Activated CD4-positive, alpha-beta memory T cell treated with anti-CD3 and anti-CD28 coated beads, Interleukin-2, amount 10 ng/mL, durations not matched to agents 7 days and 5 days (primary cell): ENCODE data around the gene IQCH. TPM values are rescaled to one million over a fixed set of nuclear protein-coding genes. Genes with fewer than 3 reads are reported as not detected.

ENCODE experiments used
- CTCF ChIA-PET: fragments of 350-600 bp; sonication (Branson Sonifier 250); formaldehyde crosslinking; loops from one replicate; lab custom pipeline; 2021; ENCODE audit warnings: antibody characterized with exemption, inconsistent platforms; lab: Charles Lee
- POLR2A ChIA-PET: fragments of 350-600 bp; sonication (Branson Sonifier 250); formaldehyde crosslinking; loops from one replicate; lab custom pipeline; 2021; ENCODE audit warnings: antibody characterized with exemption; lab: Charles Lee
- DNase-seq: peaks from one replicate; pipeline ENCODE4 v3.0.0-alpha.2; 2020
- H3K27ac Mint-ChIP-seq: one replicate; pipeline ENCODE4 v1.8.0; 2021; ENCODE audit warnings: mild to moderate bottlenecking, mixed read lengths
- H3K27me3 Mint-ChIP-seq: one replicate; pipeline ENCODE4 v1.8.0; 2021; ENCODE audit warnings: mixed read lengths
- H3K36me3 Mint-ChIP-seq: one replicate; pipeline ENCODE4 v1.8.0; 2021; ENCODE audit warnings: low read depth, mixed read lengths
- H3K4me1 Mint-ChIP-seq: one replicate; pipeline ENCODE4 v1.8.0; 2021; ENCODE audit warnings: mixed read lengths
- H3K4me3 Mint-ChIP-seq: one replicate; pipeline ENCODE4 v1.8.0; 2021; ENCODE audit warnings: mild to moderate bottlenecking, mixed read lengths
- H3K9me3 Mint-ChIP-seq: one replicate; pipeline ENCODE4 v1.8.0; 2021; ENCODE audit warnings: mixed read lengths
- total RNA-seq, 2 experiments: library from RNA; stranded (reverse); gene quantifications; one replicate each; pipeline ENCODE4 v1.2.3, GENCODE V29; 2021

Gene IQCH
- total RNA-seq, 2 experiments from 2014 or later, result 0.78 to 0.98 TPM

GRCh38 chr15:67534360-67534759 lies 279.8 kb downstream of the IQCH start:
- ChIA-PET CTCF (no interaction called here), POLR2A (interaction anchor here (0.9 kb wide), 1 partner anchor 13 kb away, joined by 3 read pairs; no protein-coding TSS in a partner anchor)
- DNase-seq, result no peak
- H3K27ac Mint-ChIP-seq, result no peak overlapping the region
- no peaks in the 10 kb centered on the region for H3K9me3 Mint-ChIP-seq
- H3K36me3 Mint-ChIP-seq, result no peaks in the 10 kb centered on the region
- peaks cover 17% of the 10 kb centered on the region for H3K27me3 Mint-ChIP-seq
- H3K4me1 Mint-ChIP-seq, result peaks cover 14% of the 10 kb centered on the region
- no peak overlapping the region for H3K4me3 Mint-ChIP-seq

GRCh38 chr15:67537771-67538170 lies 283.2 kb downstream of the IQCH start:
- CTCF ChIA-PET, result no interaction called here
- Mint-ChIP-seq H3K9me3 (no peaks in the 10 kb centered on the region), H3K4me3 (no peak overlapping the region), H3K27ac (no peak overlapping the region), H3K4me1 (peaks cover 32% of the 10 kb centered on the region), H3K27me3 (peaks cover 17% of the 10 kb centered on the region), H3K36me3 (peaks cover 8% of the 10 kb centered on the region)
- no peak for DNase-seq
- POLR2A ChIA-PET, result interaction anchor here (1.6 kb wide), 1 partner anchor 17 kb away, joined by 8 read pairs; the partner anchor contains the start of gene C15orf61

- POLR2A ChIA-PET, result interaction anchor here (0.6 to 1.9 kb wide), 13 partner anchors 10 to 734 kb away, joined by 3 to 24 read pairs (median 3); partner anchors contain the start of genes AAGAB, C15orf61, CLN6 and FEM1B
- H3K27me3 Mint-ChIP-seq, result peaks cover 5% of the 10 kb centered on the region
- H3K27ac Mint-ChIP-seq, result peak within 1 kb of the TSS; percentile 88
- DNase-seq, result peak; percentile 85
- peaks cover 24% of the 10 kb centered on the region for H3K36me3 Mint-ChIP-seq
- H3K4me1 Mint-ChIP-seq, result peaks cover 52% of the 10 kb centered on the region
- H3K9me3 Mint-ChIP-seq, result no peaks in the 10 kb centered on the region
- CTCF ChIA-PET, result interaction anchor here (0.7 to 1.3 kb wide), 3 partner anchors 10 to 1044 kb away, joined by 4 to 5 read pairs (median 5); no protein-coding TSS in a partner anchor
- H3K4me3 Mint-ChIP-seq, result peak within 1 kb of the TSS; percentile 89
Observed at GRCh38 chr15:67542420-67543347, 288.1 kb downstream of the IQCH start, which contains the start of gene MAP2K5. Gene MAP2K5, plus strand, starts transcription at chr15:67542703. Its CDS starts 633 bp downstream, at chr15:67543336.

GRCh38 chr15:67543348-67543718 lies 288.7 kb downstream of the IQCH start:
- no peaks in the 10 kb centered on the region for H3K9me3 Mint-ChIP-seq
- peaks cover 49% of the 10 kb centered on the region for H3K4me1 Mint-ChIP-seq
- no peaks in the 10 kb centered on the region for H3K27me3 Mint-ChIP-seq
- CTCF ChIA-PET, result no interaction called here
- DNase-seq, result no peak
- H3K27ac Mint-ChIP-seq, result no peak overlapping the region
- H3K36me3 Mint-ChIP-seq, result peaks cover 26% of the 10 kb centered on the region
- POLR2A ChIA-PET, result interaction anchor here (1.2 to 1.9 kb wide), 2 partner anchors 17 to 734 kb away, joined by 3 to 6 read pairs; partner anchors contain the start of gene FEM1B
- peak overlapping the region; percentile 87 for H3K4me3 Mint-ChIP-seq

DNA sequence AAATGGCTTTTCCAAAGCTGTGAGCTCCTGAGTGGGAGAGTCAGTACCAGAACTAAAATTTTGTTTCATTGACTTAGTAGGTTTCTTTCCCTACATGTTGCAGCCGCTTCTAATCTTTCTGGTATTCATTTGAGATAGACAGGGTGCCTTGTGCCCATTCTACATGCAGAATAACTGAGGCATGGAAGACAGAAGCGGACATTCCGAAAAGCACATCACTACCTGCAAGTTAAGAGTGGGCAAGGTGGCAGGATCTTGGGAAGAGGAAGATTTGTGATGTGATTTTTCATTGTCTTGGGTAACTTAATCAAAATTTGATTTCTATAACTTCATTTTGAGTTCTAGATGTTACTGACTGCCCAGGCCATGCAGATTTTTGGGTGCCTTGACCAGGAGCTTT lies 289.9 kb downstream of the IQCH start:
- H3K9me3 Mint-ChIP-seq, result no peaks in the 10 kb centered on the region
- POLR2A ChIA-PET, result interaction anchor here (1.2 kb wide), 1 partner anchor 16 kb away, joined by 3 read pairs; no protein-coding TSS in a partner anchor
- peaks cover 39% of the 10 kb centered on the region for H3K4me1 Mint-ChIP-seq
- DNase-seq, result no peak
- CTCF ChIA-PET, result no interaction called here
- H3K27me3 Mint-ChIP-seq, result no peaks in the 10 kb centered on the region
- H3K27ac Mint-ChIP-seq, result no peak overlapping the region
- peaks cover 26% of the 10 kb centered on the region for H3K36me3 Mint-ChIP-seq
- no peak overlapping the region for H3K4me3 Mint-ChIP-seq

GRCh38 chr15:67545864-67546263 lies 291.3 kb downstream of the IQCH start:
- Mint-ChIP-seq H3K4me1 (peaks cover 28% of the 10 kb centered on the region), H3K27ac (no peak overlapping the region), H3K36me3 (peaks cover 31% of the 10 kb centered on the region), H3K9me3 (no peaks in the 10 kb centered on the region), H3K4me3 (no peak overlapping the region), H3K27me3 (no peaks in the 10 kb centered on the region)
- DNase-seq, result no peak
- ChIA-PET CTCF (no interaction called here), POLR2A (no interaction called here)

GRCh38 chr15:67547064-67547463 lies 292.5 kb downstream of the IQCH start:
- CTCF ChIA-PET, result no interaction called here
- Mint-ChIP-seq H3K4me1 (peaks cover 22% of the 10 kb centered on the region), H3K4me3 (no peak overlapping the region), H3K27me3 (no peaks in the 10 kb centered on the region), H3K36me3 (peaks cover 24% of the 10 kb centered on the region), H3K9me3 (no peaks in the 10 kb centered on the region), H3K27ac (no peak overlapping the region)
- POLR2A ChIA-PET, result no interaction called here
- no peak for DNase-seq

GRCh38 chr15:67547836-67548235 lies 293.2 kb downstream of the IQCH start:
- H3K27ac Mint-ChIP-seq, result no peak overlapping the region
- peaks cover 23% of the 10 kb centered on the region for H3K36me3 Mint-ChIP-seq
- ChIA-PET CTCF (no interaction called here), POLR2A (no interaction called here)
- no peak for DNase-seq
- no peaks in the 10 kb centered on the region for H3K27me3 Mint-ChIP-seq
- H3K9me3 Mint-ChIP-seq, result no peaks in the 10 kb centered on the region
- peaks cover 22% of the 10 kb centered on the region for H3K4me1 Mint-ChIP-seq
- H3K4me3 Mint-ChIP-seq, result no peak overlapping the region

- Mint-ChIP-seq H3K4me3 (no peak overlapping the region), H3K36me3 (peaks cover 23% of the 10 kb centered on the region), H3K9me3 (no peaks in the 10 kb centered on the region), H3K4me1 (peaks cover 18% of the 10 kb centered on the region), H3K27me3 (no peaks in the 10 kb centered on the region), H3K27ac (no peak overlapping the region)
- POLR2A ChIA-PET, result no interaction called here
- DNase-seq, result no peak
- CTCF ChIA-PET, result interaction anchor here (1.3 kb wide), 1 partner anchor 47 kb away, joined by 4 read pairs; no protein-coding TSS in a partner anchor
Observed at GRCh38 chr15:67548236-67548852, 293.8 kb downstream of the IQCH start.

- H3K4me3 Mint-ChIP-seq, result no peak overlapping the region
- H3K4me1 Mint-ChIP-seq, result peaks cover 11% of the 10 kb centered on the region
- H3K27me3 Mint-ChIP-seq, result no peaks in the 10 kb centered on the region
- no peak overlapping the region for H3K27ac Mint-ChIP-seq
- H3K9me3 Mint-ChIP-seq, result no peaks in the 10 kb centered on the region
- peaks cover 23% of the 10 kb centered on the region for H3K36me3 Mint-ChIP-seq
- ChIA-PET POLR2A (no interaction called here), CTCF (interaction anchor here (1.3 kb wide), 1 partner anchor 48 kb away, joined by 4 read pairs; no protein-coding TSS in a partner anchor)
- DNase-seq, result no peak
Observed at GRCh38 chr15:67548862-67549651, 294.5 kb downstream of the IQCH start.

DNA sequence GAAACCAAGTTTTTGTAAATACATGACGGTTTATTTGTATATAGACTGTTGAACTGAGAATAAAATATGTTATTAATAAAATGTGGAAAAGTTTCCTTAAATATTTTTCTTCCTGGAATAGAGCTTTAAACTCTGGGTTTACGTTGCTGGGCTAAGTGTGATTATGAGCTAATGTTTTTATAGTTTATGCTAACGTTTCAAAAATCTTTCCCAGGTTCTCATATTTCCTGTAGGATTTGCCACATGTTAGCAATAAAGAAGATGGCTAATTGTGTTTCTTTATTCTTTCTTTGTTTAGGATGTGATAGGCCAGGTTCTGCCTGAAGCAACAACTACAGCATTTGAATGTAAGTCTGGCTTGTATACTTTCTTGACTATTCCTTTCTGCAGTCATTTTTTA lies 295.1 kb downstream of the IQCH start:
- H3K4me1 Mint-ChIP-seq, result peaks cover 4% of the 10 kb centered on the region
- ChIA-PET CTCF (no interaction called here), POLR2A (no interaction called here)
- no peak overlapping the region for H3K4me3 Mint-ChIP-seq
- peaks cover 19% of the 10 kb centered on the region for H3K36me3 Mint-ChIP-seq
- H3K9me3 Mint-ChIP-seq, result no peaks in the 10 kb centered on the region
- DNase-seq, result no peak
- H3K27ac Mint-ChIP-seq, result no peak overlapping the region
- no peaks in the 10 kb centered on the region for H3K27me3 Mint-ChIP-seq

- ChIA-PET POLR2A (no interaction called here), CTCF (no interaction called here)
- no peak overlapping the region for H3K4me3 Mint-ChIP-seq
- H3K36me3 Mint-ChIP-seq, result peaks cover 17% of the 10 kb centered on the region
- H3K4me1 Mint-ChIP-seq, result no peaks in the 10 kb centered on the region
- no peak overlapping the region for H3K27ac Mint-ChIP-seq
- no peaks in the 10 kb centered on the region for H3K9me3 Mint-ChIP-seq
- no peaks in the 10 kb centered on the region for H3K27me3 Mint-ChIP-seq
- no peak for DNase-seq
Observed at GRCh38 chr15:67550522-67550921, 295.9 kb downstream of the IQCH start.
